A673 (cell line): Measurements from ENCODE around the gene TMEM239. TPM values are rescaled to one million over a fixed set of nuclear protein-coding genes. Genes with fewer than 3 reads are reported as not detected.
A peak's percentile ranks its signal among the peaks of the same experiment; 100 is the strongest.

Experiments used
- BruUV-seq: library from RNA; stranded (reverse); fragments of 400-500 nt; replicated peaks from 2 replicates; lab custom pipeline; 2021; lab: Mats Ljungman, UMichigan
- CTCF ChIA-PET: fragments of 300-600 bp; sonication (Branson Sonifier 250); formaldehyde crosslinking; loops from one replicate; lab custom pipeline; 2022; ENCODE audit warnings: antibody characterized with exemption; lab: Charles Lee
- POLR2A ChIA-PET: fragments of 300-600 bp; sonication (Branson Sonifier 250); formaldehyde crosslinking; loops from one replicate; lab custom pipeline; 2022; ENCODE audit warnings: antibody characterized with exemption; ENCODE audit not compliant: low non-redundant PET; lab: Charles Lee
- DNase-seq: peaks from one replicate; pipeline ENCODE4 v3.0.0-alpha.2; 2015; ENCODE audit warnings: low spot score
- H3K27ac ChIP-seq: fragments of 200-600 bp; sonication (generic); 2 replicates; pipeline ENCODE4 v1.5.1; 2016; ENCODE audit warnings: mixed run types, low read depth, mild to moderate bottlenecking, mixed read lengths, antibody characterized with exemption, low read length; ENCODE audit not compliant: poor library complexity, severe bottlenecking
- H3K27me3 ChIP-seq: fragments of 200-600 bp; sonication (generic); replicated peaks from 2 replicates; pipeline ENCODE4 v1.6.1; 2017; ENCODE audit warnings: mixed run types, low read depth, mild to moderate bottlenecking, mixed read lengths, antibody characterized with exemption, low read length; ENCODE audit not compliant: insufficient read depth, poor library complexity
- H3K36me3 ChIP-seq: fragments of 200-600 bp; sonication (generic); 2 replicates; pipeline ENCODE4 v1.6.1; 2016; ENCODE audit warnings: mixed run types, mild to moderate bottlenecking, mixed read lengths, antibody characterized with exemption, low read length; ENCODE audit not compliant: insufficient read depth, poor library complexity, severe bottlenecking
- H3K4me1 ChIP-seq: fragments of 200-600 bp; sonication (generic); 2 replicates; pipeline ENCODE4 v1.6.1; 2017; ENCODE audit warnings: mixed run types, mild to moderate bottlenecking, mixed read lengths, antibody characterized with exemption, low read length; ENCODE audit not compliant: insufficient read depth, poor library complexity, severe bottlenecking
- H3K4me3 ChIP-seq: fragments of 200-600 bp; sonication (generic); 2 replicates; pipeline ENCODE4 v1.5.1; 2016; ENCODE audit warnings: low read depth, mixed run types, mild to moderate bottlenecking, mixed read lengths, low read length; ENCODE audit not compliant: poor library complexity, severe bottlenecking
- H3K9me3 ChIP-seq: fragments of 200-600 bp; sonication (generic); 2 replicates; pipeline ENCODE4 v1.6.1; 2016; ENCODE audit warnings: mixed run types, low read depth, mild to moderate bottlenecking, mixed read lengths, antibody characterized with exemption, low read length; ENCODE audit not compliant: poor library complexity, severe bottlenecking
- EZH2 ChIP-seq: fragments of 200-600 bp; sonication (generic); IDR thresholded peaks from 2 replicates; pipeline ENCODE4 v1.6.1; 2017; ENCODE audit warnings: borderline replicate concordance, low read depth, mild to moderate bottlenecking, mixed read lengths, antibody characterized with exemption, low read length; ENCODE audit not compliant: poor library complexity, severe bottlenecking
- intact Hi-C: fragments of 100-400 bp; cut with micrococcal nuclease; formaldehyde crosslinking; loops from one replicate; pipeline ENCODE4 v1.10.0; 2022; ENCODE audit not compliant: unreplicated experiment
- total RNA-seq: library from RNA; stranded (reverse); gene quantifications from 2 replicates; pipeline ENCODE4 v1.2.3, GENCODE V29; 2021
- TF ChIP-seq, protein P1 (sequence below): fragments of 300-800, 200-600 bp; sonication (generic); conservative IDR thresholded peaks from 2 replicates; pipeline ENCODE4 v1.5.1; 2017; ENCODE audit warnings: low read depth, mild to moderate bottlenecking, antibody characterized with exemption, low read length, moderate library complexity, mixed read lengths

The TMEM239 gene
- total RNA-seq, 1 experiment from 2014 or later = not detected

DNA sequence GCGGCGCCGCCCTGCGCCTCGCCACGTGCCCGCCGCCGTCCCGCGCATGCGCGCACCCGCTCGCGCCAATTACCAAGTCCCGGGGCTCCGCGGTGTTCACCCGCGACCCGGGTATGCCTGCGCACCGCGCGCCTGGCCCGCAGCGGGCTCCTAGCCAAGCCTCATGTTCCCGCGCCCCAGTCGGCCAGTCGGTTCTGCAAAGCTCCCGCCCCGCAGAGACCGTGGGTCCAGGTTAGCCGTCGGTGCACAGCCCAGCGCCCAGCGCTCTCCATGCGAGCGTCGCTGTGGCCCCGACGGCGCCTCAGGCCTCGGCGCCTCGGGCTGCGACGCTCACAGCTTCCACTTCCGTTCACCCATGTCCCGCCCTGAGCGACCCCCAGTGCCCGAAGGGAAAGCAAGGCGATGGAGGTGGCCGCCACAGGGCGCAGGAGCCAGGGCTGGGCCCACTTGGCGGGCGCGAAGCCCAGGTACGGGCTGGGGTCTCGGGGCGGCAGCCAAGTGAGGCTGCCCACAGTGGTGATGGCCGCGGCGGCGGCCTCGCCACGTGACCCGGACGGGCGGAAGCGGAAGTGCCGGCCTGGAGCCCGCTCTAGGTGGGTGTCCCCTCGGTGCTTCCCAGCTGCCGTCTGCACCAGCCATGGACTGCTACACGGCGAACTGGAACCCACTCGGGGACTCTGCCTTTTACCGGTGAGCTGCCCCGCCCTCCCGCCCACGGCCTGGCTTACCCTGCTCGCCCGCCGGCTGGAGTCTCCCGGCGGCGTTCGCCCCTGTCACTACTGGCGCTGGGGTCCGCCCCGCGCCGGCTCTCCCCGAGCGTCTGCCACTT is 24.2 kb downstream of the TMEM239 start, which contains the start of the genes PCED1A and VPS16:
Gene PCED1A, minus strand, starts transcription at position 518 of the 829 bp plus-strand sequence. CDS start 743 bp downstream, outside the sequence.
Gene VPS16, plus strand, starts transcription at position 608 of the 829 bp plus-strand sequence. Its CDS starts 30 bp downstream, at position 638.
- CTCF ChIA-PET = no interaction called here
- Histone ChIP-seq H3K4me3 (peak within 1 kb of the TSS; percentile 70), H3K36me3 (peaks cover 8% of the 10 kb centered on the region), H3K9me3 (no peaks in the 10 kb centered on the region), H3K27me3 (no peaks in the 10 kb centered on the region), H3K27ac (peak within 1 kb of the TSS; percentile 94), H3K4me1 (peaks cover 15% of the 10 kb centered on the region)
- POLR2A ChIA-PET = no interaction called here
- DNase-seq = peak; percentile 93
- no peak for TF ChIP-seq EZH2
- TF ChIP-seq, protein P1, sequence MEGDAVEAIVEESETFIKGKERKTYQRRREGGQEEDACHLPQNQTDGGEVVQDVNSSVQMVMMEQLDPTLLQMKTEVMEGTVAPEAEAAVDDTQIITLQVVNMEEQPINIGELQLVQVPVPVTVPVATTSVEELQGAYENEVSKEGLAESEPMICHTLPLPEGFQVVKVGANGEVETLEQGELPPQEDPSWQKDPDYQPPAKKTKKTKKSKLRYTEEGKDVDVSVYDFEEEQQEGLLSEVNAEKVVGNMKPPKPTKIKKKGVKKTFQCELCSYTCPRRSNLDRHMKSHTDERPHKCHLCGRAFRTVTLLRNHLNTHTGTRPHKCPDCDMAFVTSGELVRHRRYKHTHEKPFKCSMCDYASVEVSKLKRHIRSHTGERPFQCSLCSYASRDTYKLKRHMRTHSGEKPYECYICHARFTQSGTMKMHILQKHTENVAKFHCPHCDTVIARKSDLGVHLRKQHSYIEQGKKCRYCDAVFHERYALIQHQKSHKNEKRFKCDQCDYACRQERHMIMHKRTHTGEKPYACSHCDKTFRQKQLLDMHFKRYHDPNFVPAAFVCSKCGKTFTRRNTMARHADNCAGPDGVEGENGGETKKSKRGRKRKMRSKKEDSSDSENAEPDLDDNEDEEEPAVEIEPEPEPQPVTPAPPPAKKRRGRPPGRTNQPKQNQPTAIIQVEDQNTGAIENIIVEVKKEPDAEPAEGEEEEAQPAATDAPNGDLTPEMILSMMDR = no peak
- intact Hi-C loops = no loop called here
- no TSS peak for BruUV-seq

DNA sequence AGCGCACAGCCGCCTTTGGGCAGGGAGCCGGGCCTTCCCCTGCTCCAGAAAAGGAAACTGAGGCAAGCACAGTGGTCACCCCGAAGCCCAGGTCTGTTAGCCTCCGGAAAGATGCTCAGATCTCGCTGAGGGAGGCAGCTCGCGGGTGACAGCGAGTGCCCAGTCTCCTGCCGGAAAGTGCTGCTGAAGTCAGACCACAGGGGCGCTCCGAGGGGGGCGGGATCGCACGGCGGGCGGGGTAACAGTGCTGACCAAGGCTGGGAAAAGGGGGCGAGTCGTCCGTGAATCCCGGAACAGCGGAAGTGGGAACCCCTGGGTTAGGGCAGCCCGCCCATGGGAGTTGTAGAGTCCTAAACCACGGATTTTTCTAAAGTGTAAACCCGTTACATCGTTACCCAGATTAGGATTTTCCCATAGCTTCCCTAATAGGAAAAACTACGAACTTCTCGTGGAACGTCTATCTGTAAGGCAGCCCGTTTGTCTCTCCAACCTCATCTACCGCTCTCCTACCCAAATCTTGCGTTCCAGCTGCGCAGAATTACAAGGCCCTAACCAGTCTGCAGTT is 24.9 kb downstream of the TMEM239 start:
- TSS peak; percentile 74 for BruUV-seq
- Histone ChIP-seq H3K4me3 (peak overlapping the region; percentile 70), H3K27ac (peak overlapping the region; percentile 35), H3K4me1 (peaks cover 15% of the 10 kb centered on the region), H3K36me3 (peaks cover 8% of the 10 kb centered on the region), H3K27me3 (no peaks in the 10 kb centered on the region), H3K9me3 (no peaks in the 10 kb centered on the region)
- no peak for TF ChIP-seq EZH2
- TF ChIP-seq, protein P1 = no peak
- CTCF ChIA-PET = no interaction called here
- POLR2A ChIA-PET = no interaction called here
- DNase-seq = peak; percentile 46
- intact Hi-C loops = no loop called here

DNA sequence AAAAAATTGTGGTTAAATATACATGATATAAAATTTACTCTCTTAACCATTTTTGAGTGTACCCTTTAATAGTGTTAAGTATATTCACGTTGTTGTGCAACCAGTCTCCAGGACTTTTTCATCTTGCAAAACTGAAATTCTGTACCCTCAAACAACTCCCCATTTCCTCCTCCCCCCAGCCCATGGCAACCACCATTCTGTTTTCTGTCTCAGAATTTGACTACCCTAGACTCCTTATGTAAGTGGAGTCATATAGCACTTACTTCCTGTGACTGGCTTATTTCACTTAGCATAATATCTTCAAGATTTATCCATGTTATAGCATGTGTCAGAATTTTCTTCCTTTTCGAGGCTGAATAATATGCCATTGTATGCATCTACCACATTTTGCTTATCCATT is 29.4 kb downstream of the TMEM239 start:
- Histone ChIP-seq H3K9me3 (no peaks in the 10 kb centered on the region), H3K4me1 (peaks cover 4% of the 10 kb centered on the region), H3K36me3 (no peaks in the 10 kb centered on the region), H3K4me3 (no peak overlapping the region), H3K27me3 (no peaks in the 10 kb centered on the region), H3K27ac (no peak overlapping the region)
- TF ChIP-seq EZH2 = no peak
- TF ChIP-seq, protein P1 = no peak
- no TSS peak for BruUV-seq
- intact Hi-C loops = no loop called here
- no peak for DNase-seq
- ChIA-PET POLR2A (no interaction called here), CTCF (no interaction called here)
